ENCODE results near the gene DBNL. TPM values are rescaled to one million over a fixed set of nuclear protein-coding genes. Genes with fewer than 3 reads are reported as not detected.
A peak's percentile ranks its signal among the peaks of the same experiment; 100 is the strongest.

The DBNL gene
- total and polyA plus RNA-seq, 2 of the 13 experiments (the other 11 are each of a cell fraction or from before 2014, with no cell fraction given): 20.8 to 35.1 TPM

DNA sequence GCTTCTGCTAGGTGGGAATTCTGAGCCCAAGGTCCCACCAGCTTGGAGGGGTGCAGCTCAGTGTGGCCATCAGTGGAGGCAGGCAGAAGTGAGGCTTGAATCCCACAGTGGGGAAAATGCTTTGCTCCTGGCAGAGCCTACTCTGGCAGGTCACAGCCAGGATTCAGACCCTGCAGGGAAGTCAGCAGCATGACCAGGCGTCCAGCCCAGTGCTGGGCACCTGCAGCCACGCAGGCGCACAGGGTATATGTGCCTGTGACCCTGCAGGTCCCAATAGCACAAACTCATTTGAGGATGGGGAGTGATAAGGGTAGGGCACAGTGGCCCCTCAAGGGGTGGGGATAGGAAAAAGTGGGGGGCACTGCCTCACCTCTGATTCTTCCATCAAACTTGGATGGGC is 51.3 kb downstream of the DBNL start (continued):
- TF ChIP-seq, protein P1, sequence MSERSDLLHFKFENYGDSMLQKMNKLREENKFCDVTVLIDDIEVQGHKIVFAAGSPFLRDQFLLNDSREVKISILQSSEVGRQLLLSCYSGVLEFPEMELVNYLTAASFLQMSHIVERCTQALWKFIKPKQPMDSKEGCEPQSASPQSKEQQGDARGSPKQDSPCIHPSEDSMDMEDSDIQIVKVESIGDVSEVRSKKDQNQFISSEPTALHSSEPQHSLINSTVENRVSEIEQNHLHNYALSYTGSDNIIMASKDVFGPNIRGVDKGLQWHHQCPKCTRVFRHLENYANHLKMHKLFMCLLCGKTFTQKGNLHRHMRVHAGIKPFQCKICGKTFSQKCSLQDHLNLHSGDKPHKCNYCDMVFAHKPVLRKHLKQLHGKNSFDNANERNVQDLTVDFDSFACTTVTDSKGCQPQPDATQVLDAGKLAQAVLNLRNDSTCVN (CRISPR knock-in tag; IDR thresholded peaks at IDR 0.05; ENCODE audit: borderline replicate concordance): no peak
- no peak for TF ChIP-seq PHF21A (CRISPR knock-in tag; IDR thresholded peaks at IDR 0.05)

DNA sequence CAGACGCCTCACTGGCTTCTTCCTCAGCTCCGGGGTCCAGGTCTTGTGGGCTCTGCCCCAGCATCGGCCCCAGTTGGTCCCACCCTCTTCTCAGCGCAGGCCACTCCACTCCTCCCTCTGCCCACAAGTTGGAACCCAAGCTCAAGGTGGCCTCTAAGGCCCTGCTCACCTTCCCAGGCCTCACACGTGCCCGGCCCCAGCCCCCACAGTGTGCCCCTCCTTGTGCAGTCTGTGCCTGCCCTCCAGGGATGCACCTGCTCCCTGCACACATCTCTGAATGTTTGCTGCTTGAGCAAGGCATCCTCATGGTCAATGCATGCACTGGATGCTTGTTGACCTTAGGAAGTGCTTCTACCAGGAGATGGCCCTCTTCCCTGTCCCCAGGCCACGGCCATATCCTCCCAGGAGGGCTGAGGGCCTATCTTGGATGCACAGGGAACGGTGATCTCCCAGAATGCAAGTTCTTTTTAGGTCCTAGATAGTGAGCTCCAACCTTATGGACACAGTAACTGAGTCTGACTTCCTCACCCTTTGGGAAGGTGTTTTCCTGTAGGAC is 51.9 kb downstream of the DBNL start:
- Histone ChIP-seq H3K27me3 (ENCODE audit: control insufficient read depth in 1 of 2, insufficient read depth in 2 of 2, low read length in 2 of 2) (peaks cover 0 to 2% of the 10 kb centered on the region in 2 experiments; a peak in 2 of 5 replicates), H3K4me2 (ENCODE audit: low read depth, low read length) (peak overlapping the region; percentile 9; the same call in 1 of the 2 replicates), H3K4me3 (replicated peaks in 1 of 3; ENCODE audit: insufficient read depth in 1 of 3, low read depth in 2 of 3, low read length in 3 of 3) (no peak overlapping the region), H4K20me1 (ENCODE audit: insufficient read depth, low read length) (no peaks in the 10 kb centered on the region), H3K36me3 (replicated peaks in 1 of 2; ENCODE audit: control insufficient read depth in 1 of 2, insufficient read depth in 2 of 2, low read length in 2 of 2) (no peaks in the 10 kb centered on the region), H3K9ac (ENCODE audit: insufficient read depth, low read depth, low read length) (no peak overlapping the region), H2AFZ (ENCODE audit: low read length) (no peak overlapping the region), H3K79me2 (ENCODE audit: insufficient read depth, low read length) (no peaks in the 10 kb centered on the region), H3K27ac (ENCODE audit: extremely low read length, insufficient read depth, low read length) (no peak overlapping the region), H3K4me1 (ENCODE audit: insufficient read depth, low read length) (peaks cover 67% of the 10 kb centered on the region), H3K9me3 (ENCODE audit: low read length) (no peaks in the 10 kb centered on the region)
- TF ChIP-seq FOXA3 (CRISPR knock-in tag; IDR thresholded peaks at IDR 0.05) (peak; percentile 66), CC2D1A (CRISPR knock-in tag; IDR thresholded peaks at IDR 0.05) (no peak), FOXA1 (IDR thresholded peaks at IDR 0.05) (no peak), FOXA1 (CRISPR knock-in tag; IDR thresholded peaks at IDR 0.05) (peak; percentile 74)
- TF ChIP-seq, protein P2, sequence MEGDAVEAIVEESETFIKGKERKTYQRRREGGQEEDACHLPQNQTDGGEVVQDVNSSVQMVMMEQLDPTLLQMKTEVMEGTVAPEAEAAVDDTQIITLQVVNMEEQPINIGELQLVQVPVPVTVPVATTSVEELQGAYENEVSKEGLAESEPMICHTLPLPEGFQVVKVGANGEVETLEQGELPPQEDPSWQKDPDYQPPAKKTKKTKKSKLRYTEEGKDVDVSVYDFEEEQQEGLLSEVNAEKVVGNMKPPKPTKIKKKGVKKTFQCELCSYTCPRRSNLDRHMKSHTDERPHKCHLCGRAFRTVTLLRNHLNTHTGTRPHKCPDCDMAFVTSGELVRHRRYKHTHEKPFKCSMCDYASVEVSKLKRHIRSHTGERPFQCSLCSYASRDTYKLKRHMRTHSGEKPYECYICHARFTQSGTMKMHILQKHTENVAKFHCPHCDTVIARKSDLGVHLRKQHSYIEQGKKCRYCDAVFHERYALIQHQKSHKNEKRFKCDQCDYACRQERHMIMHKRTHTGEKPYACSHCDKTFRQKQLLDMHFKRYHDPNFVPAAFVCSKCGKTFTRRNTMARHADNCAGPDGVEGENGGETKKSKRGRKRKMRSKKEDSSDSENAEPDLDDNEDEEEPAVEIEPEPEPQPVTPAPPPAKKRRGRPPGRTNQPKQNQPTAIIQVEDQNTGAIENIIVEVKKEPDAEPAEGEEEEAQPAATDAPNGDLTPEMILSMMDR (CRISPR knock-in tag; IDR thresholded peaks at IDR 0.05): peak; percentile 49
- ChIA-PET POLR2A (no interaction called here), CTCF (ENCODE audit: low intra/inter-chr PET ratio, low total read pairs) (no interaction called here)
- in situ Hi-C loops (cut with HindIII; ENCODE audit: extremely low pct_ligation_motif_present, low pct_unique_long_range_greater_than_20kb) (no loop called here), intact Hi-C loops (cut with micrococcal nuclease; ENCODE audit: unreplicated experiment) (no loop called here)
- DNase-seq (ENCODE audit: low spot score): no peak
- BruUV-seq (replicated peaks): no TSS peak
- no peak for FAIRE-seq
- peak; percentile 33 for ATAC-seq
- 0% methylated on average over 4 of the region's 8 CpGs for WGBS (ENCODE audit: low lambda C conversion rate)
